GM06990 (cell line): Measurements from ENCODE around the gene CATSPER3.

Experiments used
- DNase-seq: peaks from one replicate; pipeline ENCODE4 v3.0.0-alpha.2; 2011; ENCODE audit not compliant: insufficient read length; ENCODE audit errors: extremely low read depth
- H3K27me3 ChIP-seq: replicated peaks from 2 replicates; pipeline ENCODE4 v1.6.0; 2011; ENCODE audit warnings: low read length; ENCODE audit not compliant: control insufficient read depth, insufficient read depth
- H3K36me3 ChIP-seq: 2 replicates; pipeline ENCODE4 v1.5.1; 2011; ENCODE audit warnings: low read length; ENCODE audit not compliant: control insufficient read depth, insufficient read depth
- H3K4me3 ChIP-seq: replicated peaks from 2 replicates; pipeline ENCODE4 v1.5.1; 2011; ENCODE audit warnings: low read depth, mild to moderate bottlenecking, control low read depth, low read length
- TF ChIP-seq, protein P1 (sequence below): IDR thresholded peaks from 2 replicates; pipeline ENCODE4 v1.5.1; 2011; ENCODE audit warnings: low read length, control low read depth, mild to moderate bottlenecking, inconsistent platforms; ENCODE audit not compliant: insufficient read depth, poor library complexity, severe bottlenecking

The CATSPER3 gene

DNA sequence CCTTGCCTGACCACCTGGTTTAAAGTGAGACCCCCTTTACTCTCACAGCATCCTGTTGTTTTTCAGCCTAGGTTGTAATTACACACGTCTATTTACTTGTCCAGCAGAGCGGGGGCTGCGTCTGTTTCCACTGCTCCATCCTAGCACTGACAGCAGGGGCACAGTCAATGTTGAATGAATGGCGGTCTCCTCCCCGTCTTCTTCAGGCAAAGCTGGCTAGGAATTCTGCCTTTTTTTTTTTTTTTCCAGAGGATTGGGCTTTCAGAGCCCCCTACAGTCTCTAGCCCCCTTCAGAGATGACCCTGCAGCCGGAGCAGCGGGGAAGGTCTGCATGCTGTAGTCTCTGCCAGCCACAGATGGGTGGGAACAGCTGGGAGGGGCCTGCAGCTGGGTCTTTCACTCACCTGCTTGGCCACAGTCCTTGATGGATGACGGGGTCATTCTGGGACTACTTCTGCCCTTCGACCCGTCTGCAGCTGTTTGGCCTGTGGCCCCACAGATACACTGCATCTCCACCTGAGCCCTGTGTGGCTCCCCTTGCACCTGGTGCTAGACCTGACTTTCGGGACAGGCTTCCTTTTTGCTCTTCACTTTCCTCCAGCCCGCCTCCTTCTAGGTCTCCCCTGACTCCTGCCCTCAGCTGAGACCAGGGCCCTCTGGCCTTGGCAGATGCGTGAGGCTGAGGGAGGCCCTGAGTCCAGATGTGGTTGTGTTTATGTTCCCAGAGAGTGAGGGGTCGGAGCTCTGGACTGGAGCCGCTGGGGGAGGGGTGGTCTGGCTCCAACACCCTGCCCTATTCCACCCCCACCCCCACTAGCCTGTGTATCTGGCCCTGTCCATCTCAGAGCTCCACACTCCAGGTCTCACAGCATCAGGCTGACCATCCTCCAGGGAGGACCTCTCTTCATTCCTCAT is 58.3 kb downstream of the CATSPER3 start:
- H3K4me3 ChIP-seq: no peak overlapping the region
- H3K27me3 ChIP-seq: peaks cover under 1% of the 10 kb centered on the region
- DNase-seq: no peak
- TF ChIP-seq, protein P1, sequence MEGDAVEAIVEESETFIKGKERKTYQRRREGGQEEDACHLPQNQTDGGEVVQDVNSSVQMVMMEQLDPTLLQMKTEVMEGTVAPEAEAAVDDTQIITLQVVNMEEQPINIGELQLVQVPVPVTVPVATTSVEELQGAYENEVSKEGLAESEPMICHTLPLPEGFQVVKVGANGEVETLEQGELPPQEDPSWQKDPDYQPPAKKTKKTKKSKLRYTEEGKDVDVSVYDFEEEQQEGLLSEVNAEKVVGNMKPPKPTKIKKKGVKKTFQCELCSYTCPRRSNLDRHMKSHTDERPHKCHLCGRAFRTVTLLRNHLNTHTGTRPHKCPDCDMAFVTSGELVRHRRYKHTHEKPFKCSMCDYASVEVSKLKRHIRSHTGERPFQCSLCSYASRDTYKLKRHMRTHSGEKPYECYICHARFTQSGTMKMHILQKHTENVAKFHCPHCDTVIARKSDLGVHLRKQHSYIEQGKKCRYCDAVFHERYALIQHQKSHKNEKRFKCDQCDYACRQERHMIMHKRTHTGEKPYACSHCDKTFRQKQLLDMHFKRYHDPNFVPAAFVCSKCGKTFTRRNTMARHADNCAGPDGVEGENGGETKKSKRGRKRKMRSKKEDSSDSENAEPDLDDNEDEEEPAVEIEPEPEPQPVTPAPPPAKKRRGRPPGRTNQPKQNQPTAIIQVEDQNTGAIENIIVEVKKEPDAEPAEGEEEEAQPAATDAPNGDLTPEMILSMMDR: no peak
- no peaks in the 10 kb centered on the region for H3K36me3 ChIP-seq

DNA sequence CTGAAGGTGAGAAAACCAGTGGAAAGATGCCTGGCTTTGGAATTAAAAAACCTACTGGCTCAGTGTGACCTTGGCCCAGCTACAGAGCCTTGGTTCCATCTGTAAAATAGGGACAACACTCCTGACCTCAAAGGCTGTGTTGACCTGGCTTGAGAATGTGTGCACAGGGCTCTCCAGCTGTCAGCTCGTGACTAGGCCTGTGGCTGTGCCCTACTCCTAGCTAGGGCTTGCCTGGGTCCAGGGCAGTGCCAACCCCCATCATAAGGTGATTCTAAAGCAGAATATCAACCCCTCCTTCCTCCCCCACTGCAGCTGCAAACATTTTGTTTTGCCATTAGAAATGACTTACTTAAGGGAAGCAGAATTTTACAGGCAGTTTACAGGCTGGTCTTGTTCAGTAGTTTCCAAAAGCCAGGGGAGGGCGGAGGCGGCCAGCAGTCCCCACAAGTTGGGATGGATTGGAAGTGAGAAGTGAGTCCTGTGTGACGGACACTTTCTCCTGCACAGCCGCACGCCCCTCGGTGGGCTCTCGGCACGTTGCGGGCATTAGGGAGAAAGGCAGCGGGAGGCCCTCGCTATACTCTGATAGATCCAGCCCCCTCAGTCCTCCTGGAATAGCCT is 59.0 kb downstream of the CATSPER3 start:
- H3K4me3 ChIP-seq: no peak overlapping the region
- DNase-seq: no peak
- H3K27me3 ChIP-seq: peaks cover 2% of the 10 kb centered on the region
- TF ChIP-seq, protein P1: no peak
- no peaks in the 10 kb centered on the region for H3K36me3 ChIP-seq

DNA sequence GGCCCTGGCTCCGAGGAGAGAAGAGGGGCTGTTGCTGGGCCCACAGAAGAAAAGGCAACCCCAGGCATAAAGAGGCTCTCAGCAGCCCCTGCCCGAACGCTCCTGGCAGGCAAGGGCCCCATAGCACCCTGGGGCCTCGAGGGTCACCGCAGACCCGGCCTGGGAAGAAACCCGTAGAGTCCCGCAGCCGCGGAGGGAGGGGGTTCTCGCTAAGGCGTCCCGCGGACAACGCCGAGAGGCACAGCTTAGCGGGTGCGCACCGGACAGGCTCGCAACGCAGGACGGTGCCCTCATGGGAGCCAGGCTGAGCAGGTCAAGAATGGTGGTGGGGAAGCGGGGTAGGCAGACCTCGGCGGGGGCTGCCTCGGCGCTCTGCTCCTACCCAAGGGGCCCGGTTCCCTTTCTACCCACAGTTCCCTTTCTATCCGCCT is 59.6 kb downstream of the CATSPER3 start:
- H3K36me3 ChIP-seq: no peaks in the 10 kb centered on the region
- TF ChIP-seq, protein P1: no peak
- H3K4me3 ChIP-seq: no peak overlapping the region
- no peak for DNase-seq
- H3K27me3 ChIP-seq: peaks cover 2% of the 10 kb centered on the region

DNA sequence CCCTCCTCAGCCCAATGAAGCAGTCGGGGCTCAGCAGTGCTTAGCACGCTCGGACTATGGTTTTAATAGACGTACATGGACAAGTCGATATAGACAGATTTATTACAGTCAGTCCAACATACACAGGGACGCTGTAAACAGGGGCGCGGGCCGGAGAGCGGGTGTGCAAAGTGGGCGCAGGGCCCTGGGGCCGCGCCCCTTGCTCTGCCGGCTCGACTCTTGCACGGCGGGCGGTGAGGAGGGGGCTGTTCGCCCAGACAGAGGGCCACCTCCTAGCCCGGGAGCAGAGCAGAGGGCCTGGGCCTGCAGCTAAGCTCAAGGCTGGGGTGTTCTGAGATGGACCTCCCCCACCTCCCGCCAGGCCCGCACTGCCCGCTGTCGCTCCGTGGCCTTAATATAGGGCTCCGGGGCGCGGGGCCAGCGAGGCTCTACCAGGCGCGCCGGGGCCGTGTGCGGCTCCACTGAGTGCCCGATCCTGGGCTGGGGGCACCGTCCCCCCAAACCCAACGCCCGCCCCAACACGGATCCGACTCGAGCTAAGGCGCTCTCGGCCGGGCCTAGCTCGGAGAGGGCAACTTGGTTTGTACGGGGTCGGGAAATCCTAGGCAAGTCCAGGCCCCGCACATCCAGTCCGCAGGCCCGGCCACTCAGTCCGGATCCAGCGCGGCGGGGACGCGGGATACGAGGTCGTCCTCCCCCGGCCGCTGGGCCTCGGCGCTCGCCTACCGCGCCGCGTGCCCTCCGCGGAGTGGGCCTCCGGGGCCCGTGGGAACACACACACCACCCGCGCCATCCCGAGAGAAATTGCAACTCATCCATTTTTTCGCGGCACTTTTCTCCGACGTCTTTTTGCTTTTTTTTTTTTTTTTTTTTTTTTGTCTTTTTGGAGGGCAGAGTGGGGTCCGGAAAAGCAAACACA is 60.2 kb downstream of the CATSPER3 start:
- Histone ChIP-seq H3K4me3 (no peak overlapping the region), H3K27me3 (peaks cover 2% of the 10 kb centered on the region), H3K36me3 (no peaks in the 10 kb centered on the region)
- no peak for DNase-seq
- TF ChIP-seq, protein P1: no peak

DNA sequence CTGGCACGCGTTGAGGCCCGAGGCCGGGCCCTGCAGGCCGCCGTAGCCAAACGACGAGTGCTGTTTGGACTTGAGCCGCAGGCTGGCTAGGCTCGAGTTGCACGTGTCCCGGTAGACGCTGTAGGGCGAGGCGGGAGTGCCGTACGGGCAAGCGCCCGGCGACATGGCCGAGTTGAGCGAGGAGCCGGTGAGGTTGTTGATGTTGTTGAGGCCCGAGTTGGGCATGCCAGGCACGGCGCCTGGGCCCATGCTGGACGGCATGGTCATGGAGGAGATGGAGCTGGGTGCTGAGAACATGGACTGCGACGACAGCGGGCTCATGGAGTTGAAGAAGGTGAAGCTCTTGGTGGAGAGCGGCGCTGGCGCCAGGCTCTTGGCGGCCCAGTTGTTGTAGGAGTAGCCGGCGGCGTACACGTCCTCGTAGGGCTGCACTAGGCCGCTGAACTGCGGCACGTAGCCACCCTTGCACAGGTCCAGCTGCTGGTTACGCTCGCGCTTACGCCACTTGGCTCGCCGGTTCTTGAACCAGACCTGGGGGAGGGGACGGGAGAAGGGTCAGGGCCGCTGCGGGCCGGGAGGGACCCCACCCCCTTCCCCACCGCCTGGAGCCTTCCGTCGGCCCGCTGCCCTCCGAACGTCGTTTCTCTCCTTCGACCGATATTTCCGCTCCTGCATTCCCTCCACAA is 61.2 kb downstream of the CATSPER3 start:
- Histone ChIP-seq H3K36me3 (no peaks in the 10 kb centered on the region), H3K27me3 (peaks cover 2% of the 10 kb centered on the region), H3K4me3 (no peak overlapping the region)
- TF ChIP-seq, protein P1: no peak
- no peak for DNase-seq
